GM18499 (cell line): ENCODE results near the gene CEP44.
"Not testable (repeated sequence)": the region's sequence is repeated elsewhere in the genome, so short reads cannot be mapped to it uniquely, and the experiment has no call there.

Source experiments
- ATAC-seq: cut with Tn5 transposase; IDR thresholded peaks from one replicate; pipeline ENCODE4 v1.9.1; 2021; ENCODE audit warnings: moderate number of reproducible peaks; ENCODE audit not compliant: insufficient read depth, unreplicated experiment

Gene CEP44

DNA sequence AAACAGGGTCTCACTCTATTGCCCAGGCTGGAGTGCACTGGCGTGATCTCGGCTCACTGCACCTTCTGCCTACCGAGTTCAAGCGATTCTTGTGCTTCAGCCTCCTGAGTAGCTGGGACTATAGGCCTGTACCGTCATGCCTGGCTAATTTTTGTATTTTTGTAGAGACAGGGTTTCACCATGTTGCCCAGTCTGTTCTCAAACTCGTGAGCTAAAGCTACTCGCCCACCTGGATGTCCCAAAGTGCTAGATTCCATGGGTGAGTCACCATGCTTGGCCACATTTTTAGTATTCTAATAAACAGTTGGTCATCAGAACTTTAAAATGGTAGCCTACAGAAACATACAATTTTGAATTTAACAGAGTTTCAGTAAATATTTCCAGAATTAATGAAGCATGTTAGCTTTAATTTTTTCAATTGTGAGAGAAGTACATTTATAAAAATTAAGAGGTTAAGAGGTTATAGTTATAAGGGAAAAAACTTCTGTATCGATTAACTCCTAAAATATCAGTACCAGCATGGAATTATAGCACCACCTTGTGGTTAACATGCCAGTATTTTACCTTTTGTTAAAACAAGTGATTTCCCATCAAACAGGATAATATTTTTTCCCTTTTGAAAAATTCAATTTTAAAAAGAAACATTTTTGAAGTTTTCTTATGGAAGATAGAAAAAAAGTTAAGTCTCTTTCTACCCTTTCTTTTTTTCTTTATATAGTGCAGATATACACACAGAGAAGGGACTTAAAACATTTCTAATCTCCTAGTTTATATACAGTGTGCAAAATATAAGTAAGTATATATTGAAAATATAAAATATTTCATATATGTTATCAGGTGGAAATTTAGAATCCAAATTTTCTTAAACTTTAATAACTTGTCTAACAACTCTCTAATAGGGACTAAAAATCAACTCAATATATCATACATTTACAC, 35.4 kb downstream of the CEP44 start:
- ATAC-seq = no peak

DNA sequence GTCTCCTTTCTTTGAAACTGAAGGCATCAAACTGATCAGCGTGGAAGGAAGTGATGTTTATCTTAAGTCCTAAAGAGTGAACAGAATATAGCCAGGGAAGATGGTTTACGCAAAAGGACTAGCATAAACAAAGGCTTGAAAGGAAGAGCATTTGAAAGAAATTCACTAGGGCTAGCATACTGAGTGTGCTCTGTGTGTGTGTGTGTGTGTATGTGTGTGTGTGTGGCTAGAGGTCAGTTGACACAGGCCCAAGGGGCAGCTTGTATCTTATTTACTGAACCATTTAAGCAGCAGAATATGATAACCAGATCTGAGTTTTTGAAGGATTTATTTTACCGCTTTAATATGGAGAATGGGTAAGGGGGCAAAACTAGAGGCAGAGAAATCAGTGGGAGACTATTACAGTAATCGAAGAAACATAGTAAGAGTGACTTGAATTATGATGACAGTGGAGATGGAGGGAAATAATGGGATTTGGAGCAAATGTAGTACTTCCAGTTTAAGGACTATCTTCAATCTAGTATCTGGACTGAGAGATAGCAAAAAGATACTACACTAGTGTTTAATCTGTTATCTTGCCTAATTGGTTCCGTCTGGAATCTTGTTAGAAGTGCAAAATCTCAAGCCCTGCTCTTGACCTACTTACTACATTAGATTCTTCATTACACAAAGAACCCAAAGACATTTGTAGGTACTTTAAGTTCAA, 36.9 kb downstream of the CEP44 start:
- ATAC-seq = no peak

DNA sequence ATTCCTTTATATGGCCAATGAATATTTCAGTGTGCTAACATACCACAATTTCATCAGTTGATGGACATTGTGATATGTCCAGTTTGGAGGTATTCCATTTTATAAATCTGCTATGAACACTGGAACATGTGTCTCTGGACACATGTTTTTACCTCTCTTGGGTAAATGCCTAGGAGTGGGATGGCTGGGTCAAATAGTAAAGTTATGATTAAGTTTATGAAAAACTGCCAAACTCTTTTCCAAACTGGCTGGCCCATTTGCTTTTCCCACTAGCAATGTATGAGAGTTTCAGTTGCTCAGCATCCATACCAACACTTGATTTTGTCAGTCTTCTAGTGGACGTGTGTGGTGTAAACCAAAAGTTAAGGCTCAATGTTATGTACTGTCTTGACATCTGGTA, 40.5 kb downstream of the CEP44 start:
- ATAC-seq = no peak

DNA sequence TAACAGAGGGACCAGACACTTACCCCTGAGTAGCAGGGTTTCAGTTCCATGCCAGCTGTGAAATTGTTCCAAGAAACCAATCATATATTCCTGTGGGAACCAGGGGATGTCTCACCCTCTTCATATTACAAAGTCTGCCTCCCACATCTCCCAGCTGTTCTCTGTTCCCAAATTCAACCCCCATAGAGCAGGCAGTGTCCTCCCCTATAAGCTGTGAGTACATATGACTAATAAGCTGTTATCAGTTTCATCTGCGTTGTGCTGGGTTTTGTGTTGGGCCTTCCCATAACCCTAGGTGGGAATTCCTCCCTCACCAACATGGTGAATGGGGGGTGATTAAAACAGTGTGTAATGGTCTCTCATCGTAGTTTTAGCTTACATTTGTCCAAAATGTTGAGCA, 41.0 kb downstream of the CEP44 start:
- no peak for ATAC-seq

DNA sequence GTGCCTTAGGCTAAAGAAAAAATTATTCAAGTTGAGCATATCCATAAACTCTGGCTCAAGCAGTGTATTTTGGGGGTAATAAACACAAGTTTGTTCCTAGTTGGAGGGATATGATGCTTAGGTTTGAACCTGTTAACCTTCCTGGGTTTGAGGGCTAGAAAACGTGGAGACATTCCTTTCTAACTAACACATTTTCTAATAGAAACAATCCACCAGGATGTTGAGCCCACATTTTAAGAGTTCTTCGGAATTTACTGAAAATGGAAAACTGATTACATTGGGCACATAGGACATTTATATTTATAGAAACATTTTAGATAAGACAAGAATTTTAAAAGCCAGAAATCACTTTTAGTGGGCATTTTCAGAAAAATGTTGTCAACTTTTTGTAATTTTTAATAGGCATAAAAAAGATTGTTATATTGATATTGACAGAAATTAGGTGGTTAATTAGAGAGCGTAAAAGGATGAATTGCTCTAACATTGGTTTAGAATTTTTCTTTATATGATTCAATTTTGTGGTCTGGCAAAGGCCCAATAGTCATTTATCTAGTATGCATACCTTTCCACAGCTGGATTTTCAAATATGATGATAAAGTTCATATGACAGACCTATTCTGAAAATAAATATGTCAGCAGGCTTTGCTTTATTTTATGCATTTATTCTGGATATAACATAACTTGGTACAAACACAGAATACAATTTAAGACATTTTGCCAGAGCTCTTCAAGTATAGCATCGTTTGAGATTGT, 49.2 kb downstream of the CEP44 start:
- no peak for ATAC-seq

DNA sequence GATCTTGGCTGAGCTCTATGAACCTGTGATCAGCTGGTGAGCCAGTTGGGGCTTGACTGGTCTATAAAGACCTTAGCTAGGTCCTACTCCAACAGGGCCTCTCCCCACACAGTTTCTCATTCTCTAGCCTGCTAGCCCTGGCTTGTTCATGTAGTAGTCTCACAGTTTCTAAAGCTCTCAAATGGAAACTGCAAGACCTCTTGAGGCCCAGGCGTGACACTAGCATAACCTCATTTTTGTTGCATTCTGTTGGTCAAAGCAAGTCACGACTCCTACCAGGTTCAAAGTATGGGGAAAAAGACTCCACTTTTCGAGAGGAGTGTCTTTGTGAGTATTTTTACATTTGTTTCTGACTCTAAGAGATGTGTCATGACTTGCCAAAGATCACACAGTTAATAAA, 50.9 kb downstream of the CEP44 start:
- peak; percentile 94 for ATAC-seq

DNA sequence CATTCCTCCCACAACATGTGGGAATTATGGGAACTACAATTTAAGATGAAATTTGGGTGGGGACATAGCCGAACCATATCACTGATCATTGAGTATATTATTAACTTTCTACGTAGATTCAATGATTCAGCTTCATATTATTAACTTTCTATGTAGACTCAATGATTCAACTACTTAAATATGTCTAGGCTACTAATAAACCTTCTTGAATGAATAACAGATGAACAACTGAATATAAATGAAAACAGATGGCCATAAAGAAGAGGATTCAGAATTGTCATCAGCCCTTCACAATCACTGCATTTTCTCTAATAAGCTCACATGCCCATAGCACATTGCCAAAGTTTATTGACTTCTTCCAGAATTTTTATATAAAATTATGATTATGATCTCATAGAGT, 57.0 kb downstream of the CEP44 start:
- ATAC-seq = no peak

DNA sequence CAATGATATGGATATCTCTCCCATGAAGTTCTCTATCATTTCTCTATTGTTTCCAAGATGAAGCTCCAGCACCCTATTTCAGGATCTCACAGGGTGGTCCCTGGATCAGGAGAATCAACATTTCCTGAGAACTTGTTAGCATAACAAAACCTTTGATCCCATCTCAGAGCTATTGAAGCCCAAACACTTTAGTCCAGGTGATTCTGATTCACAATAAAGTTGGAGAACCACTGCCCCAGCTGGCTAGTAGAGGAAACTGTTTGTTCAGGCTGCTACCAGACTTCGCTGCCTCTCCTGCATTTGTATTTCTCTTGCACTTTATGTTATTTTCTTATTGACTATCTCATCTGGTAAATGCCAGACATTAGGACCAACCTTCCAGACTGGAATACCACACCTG, 65.4 kb downstream of the CEP44 start:
- no peak for ATAC-seq

DNA sequence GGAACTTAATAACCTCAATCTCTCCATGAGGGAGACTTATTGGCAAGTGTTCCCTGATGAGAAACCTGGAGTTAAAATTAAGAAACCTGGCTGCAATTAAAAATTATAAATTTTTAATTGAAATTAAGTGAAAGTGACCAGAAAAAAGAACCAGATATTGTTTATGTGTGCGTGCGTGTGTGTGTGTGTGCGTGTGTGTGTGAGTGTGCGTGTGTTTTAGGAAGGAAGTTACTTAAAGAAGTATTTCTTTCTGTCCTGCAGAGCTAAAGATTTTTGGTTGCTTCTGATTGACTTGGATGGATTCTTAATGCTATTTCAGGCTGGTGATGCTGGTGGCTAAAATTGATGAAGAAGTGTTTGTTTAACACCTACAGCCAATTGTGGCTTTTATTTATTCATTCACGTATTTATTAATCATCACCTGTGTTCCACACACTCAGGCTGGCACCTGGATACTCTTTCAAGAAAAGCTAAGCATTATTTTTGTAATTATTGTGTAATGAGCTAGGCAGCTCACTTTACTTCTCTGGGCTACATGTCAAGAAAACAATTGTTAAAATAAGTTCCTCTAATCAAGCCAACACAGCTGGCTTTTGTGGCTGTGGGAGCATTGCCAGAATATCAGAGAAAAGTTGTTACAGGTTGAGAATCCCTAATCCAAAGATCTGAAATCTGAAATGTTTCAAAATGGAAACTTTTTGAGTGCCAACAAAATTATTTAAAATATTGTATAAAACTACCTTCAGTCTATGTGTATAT, 68.5 kb downstream of the CEP44 start:
- ATAC-seq = no peak

DNA sequence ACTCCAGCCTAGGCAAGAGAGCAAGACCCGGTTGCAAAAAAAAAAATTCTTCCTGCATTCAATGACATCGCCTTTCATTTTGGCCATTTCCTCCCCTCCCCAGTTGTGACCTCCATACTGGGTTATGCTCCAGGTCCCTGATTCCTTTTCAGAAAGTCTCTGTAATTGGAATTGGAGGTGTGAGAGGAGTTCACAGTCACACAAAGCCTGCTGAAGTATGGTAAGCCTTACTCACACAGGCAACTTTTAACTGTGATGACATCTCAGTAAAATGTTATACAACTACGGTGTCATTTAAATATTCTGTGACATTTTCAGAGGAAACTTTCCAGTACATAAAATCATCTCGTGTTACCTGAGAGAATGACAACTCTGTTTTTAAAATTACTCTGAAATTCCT, 73.6 kb downstream of the CEP44 start:
- no peak for ATAC-seq

DNA sequence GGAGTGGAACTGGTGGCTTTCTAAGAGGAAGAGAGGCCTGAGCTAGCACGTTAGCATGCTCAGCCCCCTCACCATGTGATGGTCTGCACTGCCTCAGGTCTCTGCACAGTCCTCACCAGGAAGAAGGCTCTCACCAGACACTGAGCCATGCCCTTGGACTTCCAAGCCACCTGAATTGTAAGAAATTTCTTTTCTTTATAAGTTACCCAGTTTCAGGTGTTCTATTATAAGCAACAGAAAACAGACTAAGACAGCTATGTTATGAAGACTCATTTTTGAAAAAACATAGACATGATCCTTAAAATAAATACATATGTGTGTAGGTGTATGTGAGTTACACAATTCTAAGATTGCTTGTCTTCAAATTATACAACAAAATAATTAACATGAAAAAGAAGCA, 74.7 kb downstream of the CEP44 start:
- peak; percentile 34 for ATAC-seq

DNA sequence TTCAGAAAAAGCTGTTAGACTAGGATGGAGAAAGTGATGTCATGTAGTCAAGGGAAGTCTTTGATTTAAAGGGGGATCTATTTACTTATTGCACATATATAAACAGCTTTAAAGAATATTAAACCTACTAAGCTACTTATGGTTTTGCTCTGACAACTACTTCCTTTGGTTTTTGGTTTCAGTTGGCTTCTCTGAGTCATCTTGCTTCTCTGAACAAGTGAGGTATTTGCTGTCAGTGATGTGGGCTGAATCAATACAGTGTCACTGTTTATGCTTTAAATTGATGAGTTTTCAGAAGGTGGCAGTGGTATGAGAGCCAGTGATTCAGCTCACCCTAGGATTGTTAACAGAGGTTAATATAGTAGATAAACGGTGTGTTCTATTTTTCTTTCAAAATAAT, 75.1 kb downstream of the CEP44 start:
- peak; percentile 99 for ATAC-seq

DNA sequence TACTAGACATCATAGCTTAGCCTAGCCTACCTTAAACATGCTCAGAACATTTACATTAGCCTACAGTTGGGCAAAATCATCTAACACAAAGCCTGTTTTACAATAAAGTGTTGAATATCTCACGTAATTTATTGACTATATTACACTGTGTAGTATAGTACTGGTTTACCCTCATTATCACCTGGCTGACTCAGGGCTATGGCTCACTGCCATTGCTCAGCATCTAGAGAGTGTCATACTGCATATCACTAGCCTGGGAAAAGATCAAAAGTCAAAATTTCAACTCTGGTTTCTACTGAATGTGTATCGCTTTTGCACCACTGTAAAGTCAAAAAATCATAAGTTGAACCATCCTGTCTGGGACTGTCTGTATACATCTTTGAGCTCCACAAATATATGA, 78.6 kb downstream of the CEP44 start:
- no peak for ATAC-seq

DNA sequence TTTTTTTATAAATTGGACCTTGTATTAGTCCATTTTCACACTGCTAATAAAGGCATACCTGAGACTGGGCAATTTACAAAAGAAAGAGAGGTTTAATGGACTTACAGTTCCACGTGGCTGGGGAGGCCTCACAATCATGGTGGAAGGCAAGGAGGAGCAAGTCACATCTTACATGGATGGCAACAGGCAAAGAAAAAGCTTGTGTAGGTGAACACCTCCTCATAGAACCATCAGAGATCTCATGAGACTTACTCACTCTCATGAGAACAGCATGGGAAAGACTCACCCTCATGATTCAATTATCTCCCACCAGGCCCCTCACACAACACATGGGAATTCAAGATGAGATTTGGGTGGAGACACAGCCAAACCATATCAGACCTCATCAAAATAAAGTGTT, 80.1 kb downstream of the CEP44 start:
- ATAC-seq = not testable (repeated sequence)

DNA sequence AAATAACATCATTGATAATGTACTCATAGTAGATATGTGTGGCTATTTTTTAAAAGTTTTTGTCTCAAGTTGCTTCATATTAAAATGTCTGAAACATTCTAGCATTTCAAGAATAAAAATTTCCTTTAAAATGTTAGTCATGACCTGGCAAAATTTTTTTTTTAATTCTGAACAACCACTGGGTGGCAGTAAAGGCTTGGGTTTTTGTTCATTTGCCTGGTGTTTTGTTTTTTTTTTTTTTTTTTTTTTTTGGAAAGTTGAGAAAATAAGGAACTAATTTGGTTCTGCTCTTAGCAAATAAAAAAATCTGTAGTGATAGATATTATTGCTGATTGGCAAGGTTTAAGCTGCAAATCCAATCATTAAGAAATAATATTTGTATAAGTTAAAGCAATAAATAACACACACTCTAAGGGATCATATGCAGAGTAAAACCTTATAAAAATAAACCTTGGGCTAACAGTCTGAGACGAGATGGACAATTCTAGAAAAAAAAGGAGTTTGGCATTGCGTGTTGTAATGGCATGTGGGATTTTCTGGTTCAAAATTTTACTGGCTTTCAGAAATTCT, 81.4 kb downstream of the CEP44 start:
- no peak for ATAC-seq

DNA sequence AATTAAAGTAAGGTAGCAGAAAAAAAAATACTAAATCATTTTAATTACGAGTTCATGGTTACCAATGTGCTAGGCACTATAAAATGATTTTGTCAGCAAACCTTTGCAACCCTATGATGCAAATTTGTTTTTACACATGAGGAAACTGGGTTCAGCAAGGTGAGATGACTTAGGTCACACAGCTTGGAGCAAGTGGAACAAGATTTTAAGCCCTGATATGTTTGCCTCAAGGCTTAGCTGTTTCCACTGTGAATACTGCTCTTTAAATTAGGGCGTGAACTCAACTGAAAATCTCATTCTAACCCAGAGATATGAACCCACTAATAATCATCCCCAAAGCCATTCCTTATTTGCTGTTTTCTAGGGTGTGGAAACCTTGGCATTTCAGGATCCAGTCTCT, 86.3 kb downstream of the CEP44 start:
- ATAC-seq = no peak

DNA sequence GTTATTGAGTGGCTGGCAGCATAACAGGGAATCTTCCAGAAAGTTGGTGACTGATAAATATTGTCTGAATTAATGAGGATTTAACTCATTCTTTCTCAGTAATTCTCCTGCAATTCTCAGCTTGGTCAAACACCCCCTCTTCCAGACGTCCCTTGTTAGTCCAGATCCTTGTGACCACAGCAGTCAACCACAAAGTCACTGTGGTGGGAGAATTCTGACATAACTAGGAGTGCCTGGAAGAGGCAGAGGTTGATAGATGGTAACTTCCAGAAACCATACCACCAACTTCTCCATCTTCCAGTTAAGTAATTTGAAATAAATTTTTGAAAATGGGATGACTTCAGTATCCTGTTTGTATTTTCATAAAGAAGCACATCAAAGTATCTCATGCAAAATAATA, 90.1 kb downstream of the CEP44 start:
- ATAC-seq = no peak

DNA sequence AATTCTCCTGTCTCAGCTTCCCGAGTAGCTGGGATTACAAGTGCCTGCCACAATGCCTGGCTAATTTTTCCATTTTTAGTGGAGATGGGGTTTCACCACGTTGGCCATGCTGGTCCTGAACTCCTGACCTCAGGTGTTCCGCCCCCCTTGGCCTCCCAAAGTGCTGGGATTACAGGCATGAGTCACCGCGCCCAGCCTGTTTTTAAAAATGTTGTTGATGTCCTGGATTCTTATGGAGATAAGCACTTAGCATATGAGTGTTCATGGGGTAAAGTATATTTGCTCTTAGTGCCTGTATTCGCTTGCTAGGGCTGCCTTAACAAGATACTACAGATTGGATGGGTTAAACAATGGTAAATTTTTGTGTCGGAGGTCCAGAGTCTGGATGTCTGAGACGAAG, 91.7 kb downstream of the CEP44 start:
- no peak for ATAC-seq

DNA sequence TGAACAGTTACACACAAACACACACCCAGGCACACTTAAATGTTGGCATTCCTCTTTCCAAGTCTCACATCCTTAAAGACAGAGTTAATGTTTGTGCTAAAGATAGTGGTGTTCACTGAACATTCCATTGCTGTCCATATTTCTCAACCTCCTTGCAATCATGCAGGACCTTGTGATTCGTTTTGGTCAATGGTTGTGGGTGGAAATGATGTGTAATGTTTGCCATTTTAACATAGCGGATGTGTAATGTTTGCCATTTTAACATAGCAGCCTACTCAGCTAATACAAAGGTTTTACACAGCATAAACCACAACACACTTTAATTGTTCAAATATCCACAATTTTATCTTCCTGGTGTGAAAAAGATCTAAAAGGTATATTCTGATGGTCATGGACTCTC, 93.9 kb downstream of the CEP44 start:
- ATAC-seq = no peak

DNA sequence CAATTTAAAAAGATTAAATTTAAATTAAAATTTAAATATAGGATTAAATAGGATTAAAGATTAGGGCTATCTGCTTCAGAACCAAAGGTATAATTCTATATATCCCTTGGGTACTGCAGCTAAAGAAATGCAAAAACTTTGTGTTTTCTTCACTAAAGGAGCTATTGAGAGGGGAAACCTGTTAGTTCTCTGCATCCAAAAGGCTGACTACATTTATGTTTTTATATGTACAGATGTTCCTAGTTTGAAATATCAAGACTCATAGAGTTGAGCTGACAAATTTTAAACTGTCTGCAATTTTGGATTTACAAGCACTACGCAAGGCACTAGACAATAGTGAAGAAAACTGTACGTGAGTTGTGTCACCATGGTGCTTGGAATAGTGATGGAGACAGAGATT, 95.2 kb downstream of the CEP44 start:
- no peak for ATAC-seq
